Measurements from ENCODE around the gene ZDHHC1. TPM values are rescaled to one million over a fixed set of nuclear protein-coding genes. Genes with fewer than 3 reads are reported as not detected.
A peak's percentile ranks its signal among the peaks of the same experiment; 100 is the strongest.

ZDHHC1 gene
- total and polyA plus RNA-seq, 2 of the 13 experiments (the other 11 are each of a cell fraction or from before 2014, with no cell fraction given), result 0.51 to 1.1 TPM

DNA sequence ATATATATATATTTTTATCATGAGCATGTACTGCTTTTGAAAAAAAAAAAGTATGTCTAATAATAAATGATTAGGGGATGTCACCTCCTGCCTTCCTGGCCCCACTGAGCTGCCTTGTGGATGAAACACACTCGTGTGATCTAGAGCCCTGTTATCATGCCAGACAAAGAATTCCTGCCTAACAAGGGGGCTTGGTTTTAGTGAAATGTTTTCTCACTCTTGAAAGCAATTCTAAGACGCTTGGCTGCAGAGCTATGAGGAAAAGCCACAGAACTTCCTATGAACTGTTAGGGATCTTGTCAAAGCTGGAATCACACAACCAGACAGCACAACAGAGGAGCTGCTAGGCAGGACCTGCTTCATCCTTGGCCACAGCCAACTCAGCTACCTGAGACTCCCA is 4.0 kb downstream of the ZDHHC1 start (continued):
- TF ChIP-seq, protein P1, sequence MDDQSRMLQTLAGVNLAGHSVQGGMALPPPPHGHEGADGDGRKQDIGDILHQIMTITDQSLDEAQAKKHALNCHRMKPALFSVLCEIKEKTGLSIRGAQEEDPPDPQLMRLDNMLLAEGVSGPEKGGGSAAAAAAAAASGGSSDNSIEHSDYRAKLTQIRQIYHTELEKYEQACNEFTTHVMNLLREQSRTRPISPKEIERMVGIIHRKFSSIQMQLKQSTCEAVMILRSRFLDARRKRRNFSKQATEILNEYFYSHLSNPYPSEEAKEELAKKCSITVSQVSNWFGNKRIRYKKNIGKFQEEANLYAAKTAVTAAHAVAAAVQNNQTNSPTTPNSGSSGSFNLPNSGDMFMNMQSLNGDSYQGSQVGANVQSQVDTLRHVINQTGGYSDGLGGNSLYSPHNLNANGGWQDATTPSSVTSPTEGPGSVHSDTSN (CRISPR knock-in tag; IDR thresholded peaks at IDR 0.05; ENCODE audit: borderline replicate concordance), result no peak
- no peak for TF ChIP-seq ZBTB7B (CRISPR knock-in tag; IDR thresholded peaks at IDR 0.05)
- TF ChIP-seq, protein P2, sequence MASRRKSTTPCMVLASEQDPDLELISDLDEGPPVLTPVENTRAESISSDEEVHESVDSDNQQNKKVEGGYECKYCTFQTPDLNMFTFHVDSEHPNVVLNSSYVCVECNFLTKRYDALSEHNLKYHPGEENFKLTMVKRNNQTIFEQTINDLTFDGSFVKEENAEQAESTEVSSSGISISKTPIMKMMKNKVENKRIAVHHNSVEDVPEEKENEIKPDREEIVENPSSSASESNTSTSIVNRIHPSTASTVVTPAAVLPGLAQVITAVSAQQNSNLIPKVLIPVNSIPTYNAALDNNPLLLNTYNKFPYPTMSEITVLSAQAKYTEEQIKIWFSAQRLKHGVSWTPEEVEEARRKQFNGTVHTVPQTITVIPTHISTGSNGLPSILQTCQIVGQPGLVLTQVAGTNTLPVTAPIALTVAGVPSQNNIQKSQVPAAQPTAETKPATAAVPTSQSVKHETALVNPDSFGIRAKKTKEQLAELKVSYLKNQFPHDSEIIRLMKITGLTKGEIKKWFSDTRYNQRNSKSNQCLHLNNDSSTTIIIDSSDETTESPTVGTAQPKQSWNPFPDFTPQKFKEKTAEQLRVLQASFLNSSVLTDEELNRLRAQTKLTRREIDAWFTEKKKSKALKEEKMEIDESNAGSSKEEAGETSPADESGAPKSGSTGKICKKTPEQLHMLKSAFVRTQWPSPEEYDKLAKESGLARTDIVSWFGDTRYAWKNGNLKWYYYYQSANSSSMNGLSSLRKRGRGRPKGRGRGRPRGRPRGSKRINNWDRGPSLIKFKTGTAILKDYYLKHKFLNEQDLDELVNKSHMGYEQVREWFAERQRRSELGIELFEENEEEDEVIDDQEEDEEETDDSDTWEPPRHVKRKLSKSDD (CRISPR knock-in tag; IDR thresholded peaks at IDR 0.05; ENCODE audit: low read depth), result no peak

GRCh38 chr16:67411339-67411738 is 4.9 kb downstream of the ZDHHC1 start:
- WGBS (ENCODE audit: low lambda C conversion rate), result 3% methylated on average over 3 of the region's 3 CpGs
- no peaks in the 10 kb centered on the region for H3K9me3 ChIP-seq (ENCODE audit: low read length)
- no peak overlapping the region for H3K9ac ChIP-seq (ENCODE audit: insufficient read depth, low read depth, low read length)
- H4K20me1 ChIP-seq (ENCODE audit: insufficient read depth, low read length), result no peaks in the 10 kb centered on the region
- H3K79me2 ChIP-seq (ENCODE audit: insufficient read depth, low read length), result no peaks in the 10 kb centered on the region
- ChIA-PET POLR2A (no interaction called here), CTCF (ENCODE audit: low intra/inter-chr PET ratio, low total read pairs) (no interaction called here)
- no peak overlapping the region for H3K4me2 ChIP-seq (ENCODE audit: low read depth, low read length)
- no peak overlapping the region for H3K4me3 ChIP-seq (replicated peaks in 1 of 3; ENCODE audit: insufficient read depth in 1 of 3, low read depth in 2 of 3, low read length in 3 of 3)
- H3K27ac ChIP-seq (ENCODE audit: extremely low read length, insufficient read depth, low read length), result no peak overlapping the region
- H3K4me1 ChIP-seq (ENCODE audit: insufficient read depth, low read length), result peaks cover 44% of the 10 kb centered on the region
- in situ Hi-C loops (cut with HindIII; ENCODE audit: extremely low pct_ligation_motif_present, low pct_unique_long_range_greater_than_20kb), result no loop called here
- FAIRE-seq (peak; percentile 49), DNase-seq (ENCODE audit: low spot score) (peak; percentile 64), ATAC-seq (peak; percentile 10; the same call in 1 of the 3 replicates)
- H3K27me3 ChIP-seq (ENCODE audit: control insufficient read depth in 1 of 2, insufficient read depth in 2 of 2, low read length in 2 of 2), result peaks cover 0 to 11% of the 10 kb centered on the region in 2 experiments; a peak in 2 of 5 replicates
- H2AFZ ChIP-seq (ENCODE audit: low read length), result no peak overlapping the region
- intact Hi-C loops (cut with micrococcal nuclease; ENCODE audit: unreplicated experiment), result no loop called here
- H3K36me3 ChIP-seq (replicated peaks in 1 of 2; ENCODE audit: control insufficient read depth in 1 of 2, insufficient read depth in 2 of 2, low read length in 2 of 2), result no peaks in the 10 kb centered on the region
- no TSS peak for BruUV-seq (replicated peaks)
- TF ChIP-seq MED1 (CRISPR knock-in tag; IDR thresholded peaks at IDR 0.05), result no peak
- no peak for TF ChIP-seq SMYD3 (CRISPR knock-in tag; IDR thresholded peaks at IDR 0.05)
- TF ChIP-seq GATAD1 (CRISPR knock-in tag; IDR thresholded peaks at IDR 0.05), result no peak
- peak; percentile 78 for TF ChIP-seq BCL6 (CRISPR knock-in tag; IDR thresholded peaks at IDR 0.05)
- TF ChIP-seq YY1 (IDR thresholded peaks at IDR 0.05; ENCODE audit: insufficient read depth, insufficient replicate concordance, low read depth, low read length), result no peak
- TF ChIP-seq SIX4 (CRISPR knock-in tag; IDR thresholded peaks at IDR 0.05), result no peak
- TF ChIP-seq NR2F1 (CRISPR knock-in tag; IDR thresholded peaks at IDR 0.05), result peak in 1 of 2 experiments; percentile 41; a peak in 1 of 4 replicates
- TF ChIP-seq CC2D1A (CRISPR knock-in tag; IDR thresholded peaks at IDR 0.05), result no peak
- peak in 1 of 2 experiments; percentile 36; a peak in 1 of 4 replicates for TF ChIP-seq EP300 (IDR thresholded peaks at IDR 0.05; ENCODE audit: low read depth in 2 of 2, low read length in 2 of 2)
- TF ChIP-seq EP300 (CRISPR knock-in tag; IDR thresholded peaks at IDR 0.05; ENCODE audit: borderline replicate concordance), result no peak
- no peak for TF ChIP-seq SOX13 (IDR thresholded peaks at IDR 0.05)
- TF ChIP-seq SOX13 (CRISPR knock-in tag; conservative IDR thresholded peaks at IDR 0.05 in 1 of 2, IDR thresholded peaks at IDR 0.05 in 1 of 2), result 0 out of 4 replicates have a peak, but pooled peaks of 1 of the 2 experiments have one; percentile 49
- TF ChIP-seq, protein P3, sequence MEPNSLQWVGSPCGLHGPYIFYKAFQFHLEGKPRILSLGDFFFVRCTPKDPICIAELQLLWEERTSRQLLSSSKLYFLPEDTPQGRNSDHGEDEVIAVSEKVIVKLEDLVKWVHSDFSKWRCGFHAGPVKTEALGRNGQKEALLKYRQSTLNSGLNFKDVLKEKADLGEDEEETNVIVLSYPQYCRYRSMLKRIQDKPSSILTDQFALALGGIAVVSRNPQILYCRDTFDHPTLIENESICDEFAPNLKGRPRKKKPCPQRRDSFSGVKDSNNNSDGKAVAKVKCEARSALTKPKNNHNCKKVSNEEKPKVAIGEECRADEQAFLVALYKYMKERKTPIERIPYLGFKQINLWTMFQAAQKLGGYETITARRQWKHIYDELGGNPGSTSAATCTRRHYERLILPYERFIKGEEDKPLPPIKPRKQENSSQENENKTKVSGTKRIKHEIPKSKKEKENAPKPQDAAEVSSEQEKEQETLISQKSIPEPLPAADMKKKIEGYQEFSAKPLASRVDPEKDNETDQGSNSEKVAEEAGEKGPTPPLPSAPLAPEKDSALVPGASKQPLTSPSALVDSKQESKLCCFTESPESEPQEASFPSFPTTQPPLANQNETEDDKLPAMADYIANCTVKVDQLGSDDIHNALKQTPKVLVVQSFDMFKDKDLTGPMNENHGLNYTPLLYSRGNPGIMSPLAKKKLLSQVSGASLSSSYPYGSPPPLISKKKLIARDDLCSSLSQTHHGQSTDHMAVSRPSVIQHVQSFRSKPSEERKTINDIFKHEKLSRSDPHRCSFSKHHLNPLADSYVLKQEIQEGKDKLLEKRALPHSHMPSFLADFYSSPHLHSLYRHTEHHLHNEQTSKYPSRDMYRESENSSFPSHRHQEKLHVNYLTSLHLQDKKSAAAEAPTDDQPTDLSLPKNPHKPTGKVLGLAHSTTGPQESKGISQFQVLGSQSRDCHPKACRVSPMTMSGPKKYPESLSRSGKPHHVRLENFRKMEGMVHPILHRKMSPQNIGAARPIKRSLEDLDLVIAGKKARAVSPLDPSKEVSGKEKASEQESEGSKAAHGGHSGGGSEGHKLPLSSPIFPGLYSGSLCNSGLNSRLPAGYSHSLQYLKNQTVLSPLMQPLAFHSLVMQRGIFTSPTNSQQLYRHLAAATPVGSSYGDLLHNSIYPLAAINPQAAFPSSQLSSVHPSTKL (CRISPR knock-in tag; IDR thresholded peaks at IDR 0.05), result 0 out of 2 replicates have a peak, but pooled peaks have one; percentile 7

Data from HepG2 (cell line).